Astrocyte of the spinal cord (primary cell): ENCODE results near the gene UNCX.

Experiments
- DNase-seq: peaks from one replicate; pipeline ENCODE4 v3.0.0; 2011; ENCODE audit warnings: low read depth, low spot score
- H3K4me3 ChIP-seq: 2 replicates; pipeline ENCODE4 v1.5.1; 2011; ENCODE audit warnings: low read depth, mild to moderate bottlenecking, low read length, moderate library complexity
- CTCF ChIP-seq: IDR thresholded peaks from 2 replicates; pipeline ENCODE4 v1.5.1; 2012; ENCODE audit warnings: low read depth, mild to moderate bottlenecking, low read length, inconsistent platforms
- in situ Hi-C: cut with HindIII; loops from 2 replicates; pipeline ENCODE4 v1.10.0; 2017; ENCODE audit warnings: low sequenced_read_pairs

UNCX gene

GRCh38 chr7:1255080-1255816, 22.6 kb downstream of the UNCX start:
- DNase-seq = no peak
- in situ Hi-C loops = no loop called here
- no peak for TF ChIP-seq CTCF
- H3K4me3 ChIP-seq = no peak overlapping the region

GRCh38 chr7:1255817-1256340, 23.2 kb downstream of the UNCX start:
- TF ChIP-seq CTCF = no peak
- no peak for DNase-seq
- no peak overlapping the region for H3K4me3 ChIP-seq
- in situ Hi-C loops = no loop called here

DNA sequence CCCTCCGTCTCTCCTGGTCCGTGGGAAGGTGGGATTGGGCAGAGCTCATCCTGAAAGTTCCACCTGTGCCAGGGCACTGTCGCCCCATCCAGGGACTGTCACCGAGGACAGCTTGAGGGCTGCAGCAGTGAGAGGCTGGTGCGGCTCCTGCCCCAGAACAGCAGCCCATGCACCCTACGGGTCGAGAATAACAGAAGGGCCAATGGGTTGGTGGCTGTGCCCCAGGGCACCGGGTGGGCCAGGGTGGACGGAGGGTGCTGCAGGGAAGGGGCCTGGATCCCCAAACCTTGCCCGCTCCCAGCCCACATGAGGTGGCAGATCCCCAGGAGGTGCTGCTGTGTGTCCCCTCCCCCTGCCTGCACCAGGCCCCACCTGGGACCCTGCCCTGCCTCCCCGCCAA, 23.9 kb downstream of the UNCX start:
- TF ChIP-seq CTCF = no peak
- in situ Hi-C loops = no loop called here
- no peak for DNase-seq
- H3K4me3 ChIP-seq = no peak overlapping the region

DNA sequence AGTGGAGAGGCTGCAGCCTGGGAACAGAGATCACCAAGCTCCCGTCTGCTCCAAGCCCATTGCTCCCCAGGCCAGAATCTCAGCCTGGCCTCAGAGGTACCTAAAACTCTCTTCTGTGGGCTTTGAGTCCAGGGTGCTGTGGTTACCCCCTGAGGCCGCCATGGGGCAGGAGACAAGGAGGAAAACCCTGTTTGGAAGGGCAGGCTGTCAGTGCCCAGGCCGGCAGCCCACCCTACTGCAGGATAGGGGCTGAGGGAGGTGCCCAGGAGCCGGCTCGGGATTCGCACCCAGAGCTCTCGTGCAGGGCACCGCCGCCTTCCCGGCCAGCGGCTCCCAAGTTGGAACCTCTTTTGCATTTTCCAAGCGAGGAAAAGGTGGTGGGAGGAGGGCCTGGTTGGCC, 24.5 kb downstream of the UNCX start:
- in situ Hi-C loops = no loop called here

GRCh38 chr7:1257863-1258262, 25.2 kb downstream of the UNCX start:
- TF ChIP-seq CTCF = no peak
- no peak for DNase-seq
- no peak overlapping the region for H3K4me3 ChIP-seq
- in situ Hi-C loops = no loop called here

More for the DNA sequence above, 24.5 kb downstream of the UNCX start:
- DNase-seq = no peak
- TF ChIP-seq CTCF = no peak
- no peak overlapping the region for H3K4me3 ChIP-seq

- TF ChIP-seq CTCF = no peak
- DNase-seq = no peak
- H3K4me3 ChIP-seq = no peak overlapping the region
- in situ Hi-C loops = no loop called here
Measured at GRCh38 chr7:1259621-1260243, 27.1 kb downstream of the UNCX start.
